WERI-Rb-1 (cell line): ENCODE measurements around the gene SCFD2.
"Not testable (repeated sequence)": the region's sequence is repeated elsewhere in the genome, so short reads cannot be mapped to it uniquely, and the experiment has no call there.

Experiments used
- DNase-seq: peaks from one replicate; pipeline ENCODE4 v3.0.0-alpha.2; 2020
- H3K27ac ChIP-seq: fragments of 250-450 bp; sonication (Bioruptor Pico); 2 replicates; pipeline ENCODE4 v1.5.1; 2020; ENCODE audit warnings: mild to moderate bottlenecking, moderate library complexity
- H3K27me3 ChIP-seq: fragments of 250-450 bp; sonication (Bioruptor Pico); 2 replicates; pipeline ENCODE4 v1.5.1; 2021; ENCODE audit warnings: mild to moderate bottlenecking, low read depth, moderate library complexity; ENCODE audit not compliant: insufficient read depth, severe bottlenecking
- H3K36me3 ChIP-seq: fragments of 250-450 bp; sonication (Bioruptor Pico); 2 replicates; pipeline ENCODE4 v1.5.1; 2020; ENCODE audit warnings: mild to moderate bottlenecking, moderate library complexity
- H3K4me3 ChIP-seq: 2 replicates; pipeline ENCODE4 v1.5.1; 2011; ENCODE audit warnings: low read depth, mild to moderate bottlenecking, control low read depth, low read length
- H3K9me3 ChIP-seq: fragments of 250-450 bp; sonication (Bioruptor Pico); 2 replicates; pipeline ENCODE4 v1.5.1; 2021; ENCODE audit warnings: mild to moderate bottlenecking, moderate library complexity; ENCODE audit not compliant: severe bottlenecking
- CTCF ChIP-seq: IDR thresholded peaks from 2 replicates; pipeline ENCODE4 v1.5.1; 2011; ENCODE audit warnings: low read depth, mild to moderate bottlenecking, control low read depth, inconsistent platforms, low read length

SCFD2 gene

GRCh38 chr4:53141308-53141707, 224.6 kb downstream of the SCFD2 start:
- H3K27ac ChIP-seq, result no peak overlapping the region
- DNase-seq, result no peak
- H3K36me3 ChIP-seq, result no peaks in the 10 kb centered on the region
- H3K27me3 ChIP-seq, result no peaks in the 10 kb centered on the region
- H3K4me3 ChIP-seq, result no peak overlapping the region
- H3K9me3 ChIP-seq, result no peaks in the 10 kb centered on the region
- no peak for TF ChIP-seq CTCF

- DNase-seq, H3K36me3 ChIP-seq, H3K9me3 ChIP-seq, H3K4me3 ChIP-seq, H3K27me3 ChIP-seq, H3K27ac ChIP-seq: not testable (repeated sequence)
These were observed 226.6 kb downstream of the SCFD2 start for GRCh38 chr4:53139256-53139655.

- no peak overlapping the region for H3K4me3 ChIP-seq
- DNase-seq, result no peak
- no peaks in the 10 kb centered on the region for H3K36me3 ChIP-seq
- no peak for TF ChIP-seq CTCF
- no peaks in the 10 kb centered on the region for H3K27me3 ChIP-seq
- H3K27ac ChIP-seq, result no peak overlapping the region
- H3K9me3 ChIP-seq, result no peaks in the 10 kb centered on the region
These were observed 228.4 kb downstream of the SCFD2 start for GRCh38 chr4:53137468-53137867.

- no peaks in the 10 kb centered on the region for H3K9me3 ChIP-seq
- H3K4me3 ChIP-seq, result no peak overlapping the region
- no peak overlapping the region for H3K27ac ChIP-seq
- TF ChIP-seq CTCF, result no peak
- H3K27me3 ChIP-seq, result no peaks in the 10 kb centered on the region
- DNase-seq, result no peak
- H3K36me3 ChIP-seq, result no peaks in the 10 kb centered on the region
These were observed 228.9 kb downstream of the SCFD2 start for GRCh38 chr4:53136954-53137353.

GRCh38 chr4:53132132-53132891, 233.5 kb downstream of the SCFD2 start:
- DNase-seq, result no peak
- Histone ChIP-seq H3K9me3 (no peaks in the 10 kb centered on the region), H3K36me3 (no peaks in the 10 kb centered on the region), H3K4me3 (no peak overlapping the region), H3K27me3 (no peaks in the 10 kb centered on the region), H3K27ac (no peak overlapping the region)
- no peak for TF ChIP-seq CTCF

GRCh38 chr4:53131562-53131925, 234.3 kb downstream of the SCFD2 start:
- Histone ChIP-seq H3K27me3 (no peaks in the 10 kb centered on the region), H3K27ac (no peak overlapping the region), H3K4me3 (no peak overlapping the region), H3K36me3 (no peaks in the 10 kb centered on the region), H3K9me3 (no peaks in the 10 kb centered on the region)
- DNase-seq, result no peak
- TF ChIP-seq CTCF, result no peak
